Stimulated activated CD4-positive, alpha-beta T cell treated with anti-CD3 and anti-CD28 coated beads, Interleukin-1b, Interleukin-23, amount 100 ng/mL, for 1 hour (primary cell): ENCODE results near the gene HTT.
A peak's percentile ranks its signal among the peaks of the same experiment; 100 is the strongest.

Experiments
- DNase-seq, 2 donors: peaks; one replicate each; pipeline ENCODE4 v3.0.0-alpha.2; 2020; ENCODE audit warnings: low read depth in 2 of 2

The HTT gene

DNA sequence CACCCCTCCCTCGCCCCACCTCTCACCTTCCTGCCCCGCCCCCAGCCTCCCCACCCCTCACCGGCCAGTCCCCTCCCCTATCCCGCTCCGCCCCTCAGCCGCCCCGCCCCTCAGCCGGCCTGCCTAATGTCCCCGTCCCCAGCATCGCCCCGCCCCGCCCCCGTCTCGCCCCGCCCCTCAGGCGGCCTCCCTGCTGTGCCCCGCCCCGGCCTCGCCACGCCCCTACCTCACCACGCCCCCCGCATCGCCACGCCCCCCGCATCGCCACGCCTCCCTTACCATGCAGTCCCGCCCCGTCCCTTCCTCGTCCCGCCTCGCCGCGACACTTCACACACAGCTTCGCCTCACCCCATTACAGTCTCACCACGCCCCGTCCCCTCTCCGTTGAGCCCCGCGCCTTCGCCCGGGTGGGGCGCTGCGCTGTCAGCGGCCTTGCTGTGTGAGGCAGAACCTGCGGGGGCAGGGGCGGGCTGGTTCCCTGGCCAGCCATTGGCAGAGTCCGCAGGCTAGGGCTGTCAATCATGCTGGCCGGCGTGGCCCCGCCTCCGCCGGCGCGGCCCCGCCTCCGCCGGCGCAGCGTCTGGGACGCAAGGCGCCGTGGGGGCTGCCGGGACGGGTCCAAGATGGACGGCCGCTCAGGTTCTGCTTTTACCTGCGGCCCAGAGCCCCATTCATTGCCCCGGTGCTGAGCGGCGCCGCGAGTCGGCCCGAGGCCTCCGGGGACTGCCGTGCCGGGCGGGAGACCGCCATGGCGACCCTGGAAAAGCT is at the start of gene HTT, which contains the start of gene HTT-AS:
HTT (plus strand) TSS at position 604 of the 768 bp plus-strand sequence; CDS start at position 749, 145 bp downstream.
HTT-AS (minus strand) TSS at position 461 of the 768 bp plus-strand sequence.
- DNase-seq, result peak; percentile 97

GRCh38 chr4:3025881-3026280 is 48.6 kb upstream of the HTT start:
- DNase-seq, result no peak

- no peak for DNase-seq
These were observed 47.9 kb upstream of the HTT start for GRCh38 chr4:3026540-3026939.

GRCh38 chr4:3029464-3029863 is 45.0 kb upstream of the HTT start:
- DNase-seq, result no peak

DNA sequence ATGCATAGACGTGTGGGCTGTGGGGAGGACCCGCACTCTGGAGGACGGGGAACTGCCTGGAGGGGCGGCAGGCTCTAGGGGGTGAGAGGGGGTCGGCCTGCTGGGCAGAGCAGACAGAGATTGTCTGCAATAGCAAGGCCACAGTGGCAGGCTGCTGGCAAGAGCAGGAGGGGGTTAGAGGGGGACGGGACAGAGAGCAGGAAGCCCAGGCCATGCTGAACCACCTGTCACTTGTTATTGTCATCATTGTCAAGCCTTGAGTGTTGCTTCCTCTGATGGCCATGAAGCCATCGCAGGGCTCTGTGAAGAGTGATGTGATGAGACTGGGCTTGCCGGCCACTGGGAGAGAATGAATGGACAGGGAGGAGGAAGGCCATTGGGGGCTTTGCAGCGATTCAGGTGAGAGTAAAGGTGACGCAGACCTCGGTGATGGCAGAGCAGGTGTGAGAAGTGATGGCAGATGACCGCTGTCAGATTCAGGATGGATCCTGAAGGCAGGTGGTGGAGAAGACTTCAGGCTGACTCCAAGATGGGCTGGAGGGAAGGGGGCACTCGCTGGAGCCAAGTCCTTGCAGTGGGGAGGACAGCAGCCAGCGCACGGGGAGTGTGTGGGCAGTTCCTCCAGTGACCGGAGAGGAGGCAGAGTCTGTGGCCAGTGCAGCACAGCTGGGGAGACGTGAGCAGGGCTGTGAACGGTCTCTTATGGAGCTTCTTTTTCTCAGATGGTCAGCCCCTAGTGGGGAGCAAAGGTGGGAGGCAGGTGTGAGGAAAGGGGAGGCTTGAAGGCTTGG is 43.7 kb upstream of the HTT start:
- DNase-seq, result no peak

- DNase-seq, result no peak
These were observed 43.0 kb upstream of the HTT start for GRCh38 chr4:3031357-3032082.

DNA sequence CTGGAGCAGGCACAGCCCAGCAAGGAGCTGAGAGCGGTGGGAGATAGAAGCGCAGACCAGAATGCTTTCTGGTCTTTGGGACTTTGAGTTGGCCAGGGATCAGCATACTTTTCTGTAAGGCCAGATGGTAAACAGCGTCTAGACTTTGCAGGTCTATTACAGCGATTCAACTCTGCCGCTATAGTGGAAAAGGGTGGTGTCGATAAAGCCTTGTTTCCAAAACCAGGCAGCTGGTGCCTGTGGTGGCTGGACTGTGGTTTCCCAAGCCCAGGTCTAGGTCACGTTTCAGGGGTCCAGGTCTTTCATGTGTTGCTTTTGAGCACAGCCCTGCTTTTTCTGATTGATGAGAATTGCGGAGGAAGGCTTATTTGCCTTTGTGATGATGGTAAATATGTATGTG is 40.2 kb upstream of the HTT start:
- no peak for DNase-seq

GRCh38 chr4:3035249-3035648 is 39.2 kb upstream of the HTT start:
- no peak for DNase-seq

GRCh38 chr4:3035674-3036073 is 38.8 kb upstream of the HTT start:
- DNase-seq, result no peak

DNA sequence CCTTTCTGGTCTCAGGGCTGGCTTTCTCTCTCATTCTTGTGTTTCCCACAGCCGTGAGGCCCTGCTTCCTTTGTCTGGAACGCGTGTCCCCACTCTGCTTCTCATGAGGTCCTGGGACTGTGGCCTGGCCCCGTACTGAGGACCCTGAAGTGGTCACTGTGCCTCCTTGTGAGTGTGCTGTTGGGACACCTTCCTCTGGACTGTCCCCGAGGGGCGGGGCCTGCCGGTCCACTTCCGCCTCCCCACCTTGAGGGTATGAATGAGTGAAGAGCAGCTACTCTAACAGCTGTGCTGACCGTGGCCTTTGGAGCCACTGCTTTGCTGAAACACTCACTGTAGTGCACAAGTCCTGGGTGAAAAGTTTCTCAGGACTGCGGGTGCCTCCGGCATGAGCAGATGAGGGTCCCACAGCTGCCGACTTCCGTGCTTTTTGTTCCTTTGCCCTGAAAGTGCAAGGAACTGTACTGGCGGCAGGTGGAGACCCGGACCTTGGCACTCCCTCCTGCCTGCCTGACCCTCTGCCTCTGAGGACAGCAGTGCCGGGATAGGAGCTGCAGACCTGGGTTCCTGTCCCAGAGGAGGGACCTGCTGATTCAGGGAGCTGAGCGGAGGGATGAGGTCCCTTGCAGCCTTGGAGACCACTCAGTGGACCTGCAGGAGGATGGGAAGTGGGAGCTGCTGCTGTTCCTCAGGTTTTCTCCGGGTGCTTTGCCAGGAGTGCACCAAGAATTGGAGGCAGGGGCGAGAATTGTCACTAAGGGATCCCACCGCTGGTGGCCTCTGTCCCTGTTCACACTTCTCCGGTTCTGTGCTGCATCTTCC is 38.1 kb upstream of the HTT start:
- no peak for DNase-seq

DNA sequence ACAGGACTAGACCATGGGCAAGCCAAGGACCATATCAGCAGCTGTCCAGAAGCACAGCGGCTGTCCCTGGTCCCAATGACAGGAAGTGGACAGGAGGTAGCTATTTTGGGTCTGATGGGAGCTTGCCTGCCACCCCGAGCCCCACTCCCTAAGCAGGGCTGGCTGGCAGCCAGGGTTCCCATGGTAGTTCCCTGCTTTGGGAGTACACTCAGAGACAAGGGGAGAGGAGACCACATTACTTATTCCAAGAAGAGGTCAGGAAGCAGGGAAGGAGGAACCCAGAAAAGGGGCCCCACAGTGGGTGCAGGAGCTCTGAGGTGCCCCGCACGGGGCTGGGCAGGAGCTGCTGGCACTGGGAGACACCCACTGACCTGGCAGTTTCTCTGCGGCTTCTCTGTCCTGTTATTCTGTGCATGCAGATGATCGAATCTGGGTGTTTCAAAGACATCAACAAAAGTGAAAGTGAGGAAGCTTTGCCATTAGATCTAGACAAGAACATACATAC is 36.5 kb upstream of the HTT start:
- DNase-seq, result no peak

GRCh38 chr4:3039706-3040366 is 34.6 kb upstream of the HTT start:
- no peak for DNase-seq

GRCh38 chr4:3040452-3041191 is 33.9 kb upstream of the HTT start:
- no peak for DNase-seq

- no peak for DNase-seq
These were observed 33.0 kb upstream of the HTT start for GRCh38 chr4:3041192-3042142.

GRCh38 chr4:3042226-3042625 is 32.3 kb upstream of the HTT start:
- no peak for DNase-seq

DNA sequence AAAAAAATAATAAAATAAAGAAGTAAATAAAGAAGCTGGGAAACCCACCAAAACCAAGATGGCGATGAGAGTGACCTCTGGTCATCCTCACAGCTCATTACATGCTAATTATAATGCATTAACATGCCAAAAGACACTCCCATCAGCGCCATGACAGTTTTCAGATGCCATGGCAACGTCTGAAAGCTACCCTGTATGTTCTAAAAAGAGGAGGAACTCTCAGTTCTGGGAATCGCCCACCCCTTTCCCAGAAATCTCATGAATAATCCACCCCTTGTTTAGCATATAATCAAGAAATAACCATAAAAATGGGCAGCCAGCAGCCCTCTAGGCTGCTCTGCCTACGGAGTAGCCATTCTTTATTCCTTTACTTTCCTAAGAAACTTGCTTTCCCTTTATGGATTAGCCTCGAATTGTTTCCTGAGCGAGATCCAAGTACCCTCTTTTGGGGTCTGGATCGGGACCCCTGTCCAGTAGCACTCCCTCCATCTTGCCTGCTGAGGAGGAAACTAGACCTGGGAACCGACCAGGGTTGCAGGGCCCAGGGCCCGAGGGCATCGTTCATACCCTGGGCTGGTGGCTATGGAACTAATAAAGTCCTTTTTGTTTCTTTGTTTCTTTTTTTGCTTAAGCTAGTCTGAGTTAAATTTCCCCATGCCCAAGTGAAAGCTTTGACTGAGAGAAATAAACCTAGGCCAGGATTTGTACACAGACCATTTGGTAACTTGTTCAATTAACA is 31.0 kb upstream of the HTT start:
- DNase-seq, result no peak

- DNase-seq, result peak in 1 of 2 donors; percentile 34
These were observed 29.3 kb upstream of the HTT start for GRCh38 chr4:3044870-3045819.
